IPS-18c (cell line): ENCODE results near the gene BNC2.
A peak's percentile ranks its signal among the peaks of the same experiment; 100 is the strongest.

Experiments used
- H3K4me3 ChIP-seq: 2 replicates; pipeline ENCODE4 v1.7.0; 2013; ENCODE audit warnings: low read depth, mild to moderate bottlenecking, low read length, moderate library complexity; ENCODE audit not compliant: insufficient read depth
- H3K9me3 ChIP-seq: one replicate; pipeline ENCODE4 v1.6.1; 2013; ENCODE audit warnings: mild to moderate bottlenecking, low read length, moderate library complexity; ENCODE audit not compliant: control insufficient read depth, insufficient read depth

Gene BNC2

GRCh38 chr9:16745359-16745758 is 125.1 kb downstream of the BNC2 start:
- no peaks in the 10 kb centered on the region for H3K9me3 ChIP-seq
- no peak overlapping the region for H3K4me3 ChIP-seq

GRCh38 chr9:16744394-16744793 is 126.1 kb downstream of the BNC2 start:
- Histone ChIP-seq H3K4me3 (no peak overlapping the region), H3K9me3 (no peaks in the 10 kb centered on the region)

GRCh38 chr9:16743375-16743774 is 127.1 kb downstream of the BNC2 start:
- Histone ChIP-seq H3K4me3 (no peak overlapping the region), H3K9me3 (no peaks in the 10 kb centered on the region)

GRCh38 chr9:16735001-16735400 is 135.5 kb downstream of the BNC2 start:
- no peaks in the 10 kb centered on the region for H3K9me3 ChIP-seq
- H3K4me3 ChIP-seq, result no peak overlapping the region

- H3K4me3 ChIP-seq, result no peak overlapping the region
- H3K9me3 ChIP-seq, result no peaks in the 10 kb centered on the region
Observed at GRCh38 chr9:16732546-16732945, 137.9 kb downstream of the BNC2 start.

GRCh38 chr9:16730162-16730561 is 140.3 kb downstream of the BNC2 start:
- Histone ChIP-seq H3K4me3 (peak overlapping the region; percentile 6; the same call in 1 of the 2 replicates), H3K9me3 (no peaks in the 10 kb centered on the region)

- Histone ChIP-seq H3K4me3 (peak overlapping the region; percentile 6; the same call in 1 of the 2 replicates), H3K9me3 (no peaks in the 10 kb centered on the region)
Observed at GRCh38 chr9:16729651-16730050, 140.8 kb downstream of the BNC2 start.

- no peaks in the 10 kb centered on the region for H3K9me3 ChIP-seq
- H3K4me3 ChIP-seq, result peak overlapping the region; percentile 61; the same call in 1 of the 2 replicates
Observed at GRCh38 chr9:16728137-16728508, 142.3 kb downstream of the BNC2 start.

- Histone ChIP-seq H3K9me3 (no peaks in the 10 kb centered on the region), H3K4me3 (peak overlapping the region; percentile 61)
Observed at GRCh38 chr9:16727452-16728136, 142.9 kb downstream of the BNC2 start.

GRCh38 chr9:16726718-16727451 is 143.6 kb downstream of the BNC2 start:
- peak overlapping the region; percentile 61 for H3K4me3 ChIP-seq
- H3K9me3 ChIP-seq, result no peaks in the 10 kb centered on the region

- no peak overlapping the region for H3K4me3 ChIP-seq
- H3K9me3 ChIP-seq, result no peaks in the 10 kb centered on the region
Observed at GRCh38 chr9:16726029-16726428, 144.4 kb downstream of the BNC2 start.

- Histone ChIP-seq H3K9me3 (no peaks in the 10 kb centered on the region), H3K4me3 (no peak overlapping the region)
Observed at GRCh38 chr9:16725066-16725465, 145.4 kb downstream of the BNC2 start.

- Histone ChIP-seq H3K4me3 (no peak overlapping the region), H3K9me3 (no peaks in the 10 kb centered on the region)
Observed at GRCh38 chr9:16721972-16722371, 148.5 kb downstream of the BNC2 start.

- no peaks in the 10 kb centered on the region for H3K9me3 ChIP-seq
- H3K4me3 ChIP-seq, result no peak overlapping the region
Observed at GRCh38 chr9:16720386-16720785, 150.1 kb downstream of the BNC2 start.

- Histone ChIP-seq H3K4me3 (no peak overlapping the region), H3K9me3 (no peaks in the 10 kb centered on the region)
Observed at GRCh38 chr9:16719921-16720320, 150.5 kb downstream of the BNC2 start.

GRCh38 chr9:16718952-16719351 is 151.5 kb downstream of the BNC2 start:
- no peaks in the 10 kb centered on the region for H3K9me3 ChIP-seq
- no peak overlapping the region for H3K4me3 ChIP-seq

GRCh38 chr9:16718296-16718695 is 152.2 kb downstream of the BNC2 start:
- Histone ChIP-seq H3K4me3 (no peak overlapping the region), H3K9me3 (no peaks in the 10 kb centered on the region)

GRCh38 chr9:16716601-16717000 is 153.9 kb downstream of the BNC2 start:
- no peaks in the 10 kb centered on the region for H3K9me3 ChIP-seq
- no peak overlapping the region for H3K4me3 ChIP-seq
